Eye (tissue), 1 donor: ENCODE results near the gene COX15.
"Not testable (repeated sequence)": the region's sequence is repeated elsewhere in the genome, so short reads cannot be mapped to it uniquely, and the experiment has no call there.

Experiments
- DNase-seq: peaks from one replicate; pipeline ENCODE4 v3.0.0-alpha.2; 2015

The COX15 gene

GRCh38 chr10:99732033-99732842 lies at the start of gene COX15, which contains the start of gene CUTC:
TSS of gene COX15 (minus strand) at chr10:99732127. CDS start at chr10:99732049, 78 bp downstream.
TSS of gene CUTC (plus strand) at chr10:99732234. CDS start at chr10:99732349, 115 bp downstream.
- peak; percentile 99 for DNase-seq

DNA sequence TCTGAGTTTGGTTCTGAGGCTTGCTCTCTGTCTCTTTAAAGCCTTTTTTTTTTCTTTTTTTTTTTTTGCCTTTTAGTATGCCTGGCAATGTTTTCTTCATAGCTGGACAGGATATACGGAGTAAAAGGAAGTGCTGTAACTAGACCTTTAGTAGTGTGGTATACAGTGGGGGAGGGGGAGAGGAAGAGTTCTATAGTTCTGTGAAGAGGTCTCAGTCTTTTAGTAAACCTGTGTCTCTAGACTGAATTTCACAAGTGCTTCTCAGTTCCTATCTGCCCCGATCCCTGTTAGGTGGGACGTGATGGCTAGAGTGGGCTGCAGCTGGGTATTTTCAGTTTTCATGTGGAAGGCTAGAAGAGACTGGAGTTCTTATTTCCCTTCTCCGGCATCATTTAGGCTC lies 47.4 kb upstream of the COX15 start:
- no peak for DNase-seq

DNA sequence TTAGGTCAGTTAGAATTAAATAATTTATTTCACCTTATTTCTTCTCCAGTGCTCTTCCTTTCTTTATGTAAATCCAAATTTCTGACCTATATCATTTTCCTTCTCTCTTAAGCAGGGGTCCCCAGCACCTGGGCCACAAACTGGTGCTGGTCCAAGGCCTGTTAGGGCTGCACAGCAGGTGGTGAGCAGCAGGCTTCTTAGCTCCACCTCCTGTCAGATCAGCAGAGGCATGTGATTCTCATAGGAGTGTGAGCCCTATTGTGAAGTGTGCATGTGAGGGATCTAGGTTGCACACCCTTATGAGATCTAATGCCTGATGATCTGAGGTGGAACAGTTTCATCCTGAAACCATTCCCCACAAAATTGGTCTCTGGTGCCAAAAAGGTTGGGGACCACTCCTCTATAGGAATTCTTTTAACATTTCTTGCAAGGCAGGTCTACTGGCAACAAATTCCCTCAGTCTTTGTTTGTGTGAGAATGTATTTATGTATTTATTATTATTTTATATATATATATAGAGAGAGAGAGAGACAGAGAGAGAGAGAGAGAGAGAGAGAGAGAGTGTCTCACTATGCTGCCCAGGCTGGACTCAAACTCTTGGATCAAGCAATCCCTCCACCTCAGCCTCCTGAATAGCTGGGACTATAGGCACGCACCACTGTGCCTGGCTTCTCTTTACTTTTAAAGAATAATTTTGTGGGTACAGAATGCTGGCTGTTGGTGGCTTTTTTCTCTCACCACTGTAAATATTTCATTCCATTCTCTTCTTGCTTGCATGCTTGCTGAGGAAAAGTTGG lies 46.2 kb upstream of the COX15 start:
- DNase-seq, result no peak

DNA sequence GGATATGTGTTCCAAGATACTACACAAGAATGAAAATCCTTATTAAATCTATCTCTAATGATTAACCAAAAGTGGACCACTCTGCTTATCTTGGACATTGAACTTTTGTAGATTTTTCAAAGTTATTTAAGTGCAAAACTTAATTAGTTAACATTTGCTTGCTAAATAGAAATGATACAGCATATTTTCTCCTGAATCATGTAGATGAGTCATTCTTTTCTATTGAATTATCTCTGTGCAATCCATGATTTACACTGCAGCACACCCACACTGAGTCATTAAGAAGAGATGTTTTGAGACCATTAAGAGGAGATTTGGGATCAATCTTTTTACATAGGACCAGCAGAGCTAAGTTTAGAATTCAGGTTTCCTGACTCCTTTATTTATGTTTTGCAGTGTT lies 43.9 kb upstream of the COX15 start:
- DNase-seq, result no peak

GRCh38 chr10:99770408-99771045 lies 38.6 kb upstream of the COX15 start:
- DNase-seq, result no peak

- DNase-seq, result no peak
Measured at GRCh38 chr10:99769706-99770105, 37.8 kb upstream of the COX15 start.

DNA sequence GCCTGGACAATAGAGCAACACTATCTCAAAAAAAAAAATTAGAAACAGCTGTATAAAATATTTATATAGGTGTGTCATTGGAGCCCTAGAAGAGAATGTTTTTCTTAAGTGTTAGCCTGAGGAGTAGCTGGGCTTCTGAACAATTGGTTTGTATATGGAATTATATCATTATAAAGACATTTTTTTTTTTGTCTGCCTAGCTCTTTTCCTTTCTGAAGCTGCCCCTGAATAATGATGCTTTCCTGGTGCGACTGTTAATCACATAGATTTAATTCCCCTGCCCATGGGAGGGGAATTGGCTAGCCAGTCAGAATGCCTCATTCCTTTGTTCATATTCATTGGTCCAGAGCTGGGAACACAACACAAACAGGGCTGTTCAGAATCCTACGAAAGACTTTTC lies 36.6 kb upstream of the COX15 start:
- no peak for DNase-seq

DNA sequence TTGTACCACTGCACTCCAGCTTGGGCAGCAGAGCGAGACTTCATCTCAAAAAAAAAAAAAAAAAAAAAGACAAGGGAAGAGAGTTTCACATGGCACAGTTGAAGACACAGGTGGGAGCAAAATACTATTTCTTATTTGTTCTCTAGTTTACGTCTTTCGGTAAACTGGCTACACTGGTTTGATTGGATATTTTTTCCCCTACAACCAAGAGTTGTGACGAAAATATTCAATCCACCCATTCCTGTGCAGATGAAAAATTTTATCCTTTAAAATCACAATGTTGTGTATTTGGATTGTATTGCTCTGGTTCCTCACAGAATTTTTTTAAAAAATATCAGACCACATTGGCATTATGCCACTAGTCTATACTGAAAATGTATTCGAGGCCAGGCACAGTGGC lies 36.0 kb upstream of the COX15 start:
- no peak for DNase-seq

GRCh38 chr10:99766302-99766681 lies 34.4 kb upstream of the COX15 start:
- DNase-seq, result no peak

GRCh38 chr10:99765672-99766301 lies 33.9 kb upstream of the COX15 start:
- no peak for DNase-seq

DNA sequence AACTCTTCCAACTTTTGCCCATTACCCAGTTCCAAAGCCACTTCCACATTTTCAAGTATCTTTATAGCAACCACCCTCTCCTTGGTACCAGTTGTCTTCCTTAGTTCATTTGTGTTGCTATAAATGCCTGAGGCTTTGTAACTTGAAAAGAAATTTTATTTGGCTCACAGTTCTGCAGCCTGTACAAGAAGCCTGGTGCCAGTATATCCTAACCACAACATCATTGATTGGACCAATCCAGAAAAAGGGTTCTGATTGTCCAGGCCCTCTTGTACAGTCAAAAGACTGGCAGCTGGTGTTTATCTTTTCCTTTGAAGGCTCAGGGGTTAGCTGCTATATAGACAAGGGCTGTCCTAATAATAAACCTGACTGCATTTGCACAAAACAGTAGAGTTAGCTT lies 29.4 kb upstream of the COX15 start:
- no peak for DNase-seq

- DNase-seq, result no peak
Measured at GRCh38 chr10:99760321-99760720, 28.4 kb upstream of the COX15 start.

- peak; percentile 8 for DNase-seq
Measured at GRCh38 chr10:99758211-99758891, 26.4 kb upstream of the COX15 start.

DNA sequence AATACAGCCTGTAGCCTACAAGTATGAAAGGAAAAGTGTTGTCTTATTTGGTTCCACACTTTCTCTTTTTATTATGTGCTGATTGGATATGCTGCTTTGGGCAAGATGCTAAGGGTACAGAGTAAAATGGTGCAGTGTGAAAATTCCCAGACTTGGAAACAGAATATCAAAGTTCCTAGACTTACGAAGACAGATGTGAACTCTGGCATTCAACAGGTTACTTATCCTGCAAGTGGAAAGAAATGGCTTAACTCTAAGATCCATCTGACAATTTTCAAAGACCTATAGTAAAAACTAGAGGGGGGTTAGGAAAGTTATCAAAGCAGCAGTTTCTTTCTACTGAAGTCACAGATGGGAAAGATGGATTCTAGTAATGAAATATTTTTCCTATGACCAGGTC lies 24.2 kb upstream of the COX15 start:
- DNase-seq, result no peak

DNA sequence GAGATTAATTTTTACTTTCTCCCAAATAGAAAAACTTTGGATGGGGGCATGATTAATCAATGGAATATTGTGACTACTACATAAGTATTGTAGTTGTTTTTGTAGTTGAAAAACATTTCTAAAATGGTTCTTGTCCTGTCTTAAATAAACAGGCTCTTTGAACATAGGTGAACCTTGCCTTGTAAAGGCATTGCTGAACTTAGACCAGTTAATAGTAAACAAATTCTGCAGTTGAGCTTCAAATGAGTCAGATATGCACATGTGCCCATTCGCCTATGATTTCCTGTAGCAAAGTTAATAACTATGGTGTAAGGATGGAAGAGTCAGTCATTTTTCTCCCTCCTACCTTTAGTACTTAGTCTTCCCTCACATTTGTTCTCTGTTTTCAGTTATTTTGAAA lies 22.7 kb upstream of the COX15 start:
- no peak for DNase-seq

DNA sequence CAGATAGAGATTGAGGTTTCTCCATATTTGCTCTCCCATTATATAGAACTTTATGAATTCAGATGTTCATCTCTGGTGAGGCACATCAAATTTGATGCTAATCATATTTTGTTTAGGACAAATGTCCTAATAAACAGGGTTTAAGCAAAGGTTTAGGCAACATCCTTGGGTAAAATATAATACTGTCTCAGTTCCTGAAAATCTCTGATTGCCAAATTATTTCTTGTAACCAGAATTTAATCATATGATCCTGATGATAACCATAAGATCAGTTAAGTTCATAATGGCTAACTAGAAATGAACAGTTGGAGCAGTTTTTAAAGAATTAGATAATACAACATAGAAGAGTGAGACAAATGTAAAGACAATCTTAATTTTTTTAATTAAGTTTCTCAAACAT lies 18.7 kb upstream of the COX15 start:
- DNase-seq, result no peak

GRCh38 chr10:99748823-99749451 lies 17.0 kb upstream of the COX15 start:
- no peak for DNase-seq

DNA sequence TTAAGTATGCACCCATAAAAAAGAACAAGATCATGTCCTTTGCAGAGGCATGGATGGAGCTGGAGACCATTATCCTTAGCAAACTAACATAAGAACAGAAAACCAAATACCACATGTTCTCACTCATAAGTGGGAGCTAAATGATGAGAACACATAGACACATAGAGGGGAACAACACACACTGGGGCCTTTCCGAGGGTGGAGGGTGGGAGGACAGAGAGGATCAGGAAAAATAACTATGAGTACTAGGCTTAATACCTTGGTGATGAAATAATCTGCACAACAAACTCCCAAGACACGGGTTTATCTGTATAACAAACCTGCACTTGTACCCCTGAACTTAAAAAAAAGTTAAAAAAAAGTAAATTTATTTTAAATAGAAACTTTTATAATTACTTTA lies 14.2 kb upstream of the COX15 start:
- DNase-seq, result not testable (repeated sequence)

DNA sequence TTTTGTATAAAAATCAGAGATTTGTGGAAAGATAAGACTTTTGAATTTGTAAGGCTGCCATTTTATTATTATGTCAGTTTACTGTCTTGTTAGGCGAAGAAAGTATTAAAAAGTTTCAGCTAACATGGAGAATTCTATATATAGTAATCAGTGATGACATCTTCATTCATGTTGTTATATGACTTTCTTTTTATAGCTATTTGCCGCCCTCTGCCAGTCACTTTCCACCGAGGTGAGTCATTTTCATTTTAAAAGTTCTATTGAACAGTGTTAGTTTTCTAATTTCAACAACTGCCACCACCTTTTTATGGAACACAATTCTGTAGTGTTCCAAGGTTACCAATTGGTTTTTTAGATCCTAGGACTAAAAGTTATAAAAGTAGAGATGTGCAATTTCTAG lies 11.9 kb upstream of the COX15 start:
- no peak for DNase-seq

- DNase-seq, result no peak
Measured at GRCh38 chr10:99742701-99743100, 10.8 kb upstream of the COX15 start.

DNA sequence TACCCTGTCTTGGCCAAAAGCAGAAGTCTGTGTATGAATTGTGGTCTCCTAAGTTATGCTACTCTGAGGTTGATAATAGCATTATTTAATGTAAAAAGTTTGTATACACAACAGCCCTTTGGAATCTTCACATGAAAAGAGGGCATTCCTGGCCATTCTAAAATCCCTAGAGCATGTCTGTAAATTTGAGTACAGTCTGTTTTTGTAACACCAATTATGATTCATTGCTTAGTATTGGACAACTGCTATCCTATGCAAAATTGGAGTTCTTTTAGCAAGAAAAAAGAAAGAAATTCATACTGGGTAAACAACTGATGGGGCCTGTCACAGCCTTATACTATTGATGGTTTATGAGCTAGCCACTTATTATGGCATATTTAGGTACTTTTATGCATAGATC lies 10.3 kb upstream of the COX15 start:
- no peak for DNase-seq

GRCh38 chr10:99740933-99741559 lies 9.1 kb upstream of the COX15 start:
- no peak for DNase-seq
